Mucosa of descending colon (tissue), 3 donors: ENCODE measurements around the gene RASSF1. TPM values are rescaled to one million over a fixed set of nuclear protein-coding genes. Genes with fewer than 3 reads are reported as not detected.
"Not testable (repeated sequence)": the region's sequence is repeated elsewhere in the genome, so short reads cannot be mapped to it uniquely, and the experiment has no call there.

ENCODE experiments used
- ATAC-seq: fragments of 200-7000 bp; cut with Tn5 transposase; one replicate; pipeline ENCODE4 v1.9.1; 2020; ENCODE audit warnings: mild to moderate bottlenecking, moderate library complexity
- DNase-seq, 3 donors: peaks; one replicate each; pipeline ENCODE4 v3.0.0-alpha.2; 2020
- H3K36me3 ChIP-seq: fragments of 200-600 bp; one replicate; pipeline ENCODE4 v1.8.0; 2021; ENCODE audit warnings: low read depth, mild to moderate bottlenecking
- H3K4me1 ChIP-seq: fragments of 200-600 bp; one replicate; pipeline ENCODE4 v1.8.0; 2021; ENCODE audit warnings: low read depth, mild to moderate bottlenecking
- H3K4me3 ChIP-seq: fragments of 200-600 bp; one replicate; pipeline ENCODE4 v1.8.0; 2021; ENCODE audit warnings: mild to moderate bottlenecking
- H3K9me3 ChIP-seq: fragments of 200-600 bp; one replicate; pipeline ENCODE4 v1.8.0; 2021; ENCODE audit warnings: mild to moderate bottlenecking
- CTCF ChIP-seq: fragments of 200-600 bp; IDR thresholded peaks from one replicate; pipeline ENCODE4 v1.8.0; 2022; ENCODE audit warnings: antibody characterized with exemption, mild to moderate bottlenecking
- intact Hi-C, 2 donors: fragments of 100-400 bp; cut with DNase I in 1 of 2; cut with micrococcal nuclease in 1 of 2; formaldehyde crosslinking; loops; one replicate each; pipeline versions ENCODE4 v1.11.0 to v1.11.1; 2022; cut with DNase I, micrococcal nuclease
- total RNA-seq, 3 donors: library from RNA; stranded (reverse); fragmentation: NEBNext Ultra II Directional in 2 of 3; extraction: Animal tissue kit (Norgen Biotek cat#: 25700) in 2 of 3; gene quantifications; one replicate each; pipeline versions ENCODE4 v1.2.1 to v1.2.4, GENCODE V29; 2021 to 2023
- donor health status: DM: no; HTN: no; CAD: no; lungs with moderate emphysema.
- donor health status: DM: no; HTN: no; CAD: no.
- donor health status: DM: no; HTN: yes; CAD: no.

RASSF1 gene
- total RNA-seq, 3 donors from 2014 or later, result 10.9 to 25.7 (median 18.9) TPM

- TF ChIP-seq CTCF, result no peak
- no peaks in the 10 kb centered on the region for H3K9me3 ChIP-seq
- intact Hi-C loops, result no loop called here
- no peak overlapping the region for H3K4me3 ChIP-seq
- DNase-seq (peak; percentile 72 to 82 (median 81)), ATAC-seq (peak; percentile 5)
- no peaks in the 10 kb centered on the region for H3K36me3 ChIP-seq
- H3K4me1 ChIP-seq, result peaks cover 54% of the 10 kb centered on the region
Observed at GRCh38 chr3:50317300-50317699, 23.3 kb downstream of the RASSF1 start.

DNA sequence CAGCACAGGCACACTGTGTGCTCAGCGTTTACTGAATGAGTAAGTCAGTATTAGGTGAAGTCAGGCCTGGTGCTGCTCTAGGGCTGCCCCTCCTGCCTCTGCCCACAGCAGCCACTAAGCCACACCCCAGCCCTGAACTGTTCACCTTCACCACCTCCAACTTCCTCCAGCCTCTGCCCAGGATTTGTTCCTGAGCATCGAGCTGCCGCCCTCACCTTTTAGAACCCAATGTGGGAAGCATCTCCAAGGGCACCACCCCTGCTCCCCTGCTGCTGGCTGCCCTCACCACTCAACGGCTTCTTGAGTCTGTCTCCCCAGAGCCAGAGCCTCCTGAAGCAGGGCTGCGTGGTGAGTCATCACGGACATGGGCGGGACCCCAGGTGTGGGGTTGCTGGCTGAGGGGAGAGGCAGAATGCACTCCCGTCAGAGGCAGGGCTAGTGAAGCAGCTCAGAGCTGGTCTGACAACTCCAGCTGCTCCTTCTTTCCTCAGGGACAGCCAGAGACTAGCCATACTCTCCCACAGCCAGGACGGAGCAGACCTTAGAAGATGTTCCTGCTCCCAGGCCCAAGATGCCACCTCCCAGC is 23.9 kb downstream of the RASSF1 start:
- no peak for TF ChIP-seq CTCF
- intact Hi-C loops, result no loop called here
- ATAC-seq, result peak; percentile 77
- Histone ChIP-seq H3K4me1 (peaks cover 48% of the 10 kb centered on the region), H3K36me3 (no peaks in the 10 kb centered on the region), H3K4me3 (no peak overlapping the region), H3K9me3 (no peaks in the 10 kb centered on the region)
- peak; percentile 87 to 93 (median 90) for DNase-seq

DNA sequence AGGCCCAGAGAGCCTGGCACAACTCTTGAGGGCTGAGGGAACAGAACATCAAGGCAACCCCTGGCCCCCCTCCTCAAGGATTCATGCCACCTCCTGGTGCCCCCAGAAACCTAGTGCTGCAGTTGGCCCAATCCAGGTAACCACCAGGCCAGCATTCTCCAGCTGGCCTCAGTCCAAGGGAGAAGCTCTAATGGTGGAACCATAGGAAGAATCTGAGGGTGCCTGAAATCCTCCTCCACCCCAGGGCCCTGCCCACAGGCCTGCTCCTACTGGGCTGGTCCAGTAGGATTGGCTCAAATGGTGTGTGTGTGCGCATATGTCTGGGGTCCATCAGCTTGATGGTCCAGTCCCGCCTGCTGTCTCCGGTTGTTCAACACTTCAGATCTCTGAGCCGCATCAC is 25.8 kb downstream of the RASSF1 start:
- Histone ChIP-seq H3K9me3 (no peaks in the 10 kb centered on the region), H3K4me1 (peaks cover 40% of the 10 kb centered on the region), H3K36me3 (no peaks in the 10 kb centered on the region), H3K4me3 (no peak overlapping the region)
- DNase-seq (no peak), ATAC-seq (no peak)
- intact Hi-C loops, result no loop called here
- no peak for TF ChIP-seq CTCF

DNA sequence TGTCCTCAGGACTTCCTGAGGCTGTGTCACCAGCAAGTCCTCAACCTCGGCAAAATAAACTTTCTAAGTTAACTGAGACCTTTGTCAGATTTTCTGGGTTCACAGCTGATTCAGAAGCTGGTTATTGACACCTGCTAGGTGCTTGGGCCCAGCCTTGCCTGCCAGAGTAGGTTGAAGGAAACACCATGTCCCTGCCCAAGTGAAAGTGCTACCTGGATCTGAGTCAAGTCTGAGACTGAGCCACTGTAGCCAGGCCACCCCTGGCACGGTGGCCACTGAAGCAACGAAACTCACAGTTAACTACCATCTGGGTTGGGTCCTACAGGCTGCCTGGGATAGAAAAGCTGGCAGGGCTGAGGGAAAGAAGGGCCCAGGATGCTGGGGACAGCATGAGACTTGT is 26.3 kb downstream of the RASSF1 start:
- no peak for ATAC-seq
- peaks cover 37% of the 10 kb centered on the region for H3K4me1 ChIP-seq

GRCh38 chr3:50312041-50312440 is 28.6 kb downstream of the RASSF1 start:
- H3K9me3 ChIP-seq, H3K4me3 ChIP-seq, H3K36me3 ChIP-seq, ATAC-seq, intact Hi-C loops, DNase-seq: not testable (repeated sequence)
- H3K4me1 ChIP-seq, result peaks cover 14% of the 10 kb centered on the region

More for the DNA sequence above, 26.3 kb downstream of the RASSF1 start:
- no peak for TF ChIP-seq CTCF
- intact Hi-C loops, result no loop called here
- H3K4me3 ChIP-seq, result no peak overlapping the region
- no peaks in the 10 kb centered on the region for H3K36me3 ChIP-seq
- H3K9me3 ChIP-seq, result no peaks in the 10 kb centered on the region
- no peak for DNase-seq

GRCh38 chr3:50304601-50305000 is 36.0 kb downstream of the RASSF1 start:
- DNase-seq, result no peak

More at GRCh38 chr3:50304601-50305000, 36.0 kb downstream of the RASSF1 start:
- peaks cover 9% of the 10 kb centered on the region for H3K9me3 ChIP-seq
- H3K36me3 ChIP-seq, result peaks cover 1% of the 10 kb centered on the region
- intact Hi-C loops, result no loop called here
- no peak overlapping the region for H3K4me3 ChIP-seq
- H3K4me1 ChIP-seq, result peaks cover 9% of the 10 kb centered on the region
- ATAC-seq, result no peak
- no peak for TF ChIP-seq CTCF
